Measurements from ENCODE around the gene WNT9A. TPM values are rescaled to one million over a fixed set of nuclear protein-coding genes. Genes with fewer than 3 reads are reported as not detected.

WNT9A gene
- total RNA-seq, 1 donor from 2014 or later = 0.99 TPM

GRCh38 chr1:227942021-227942715, 5.6 kb downstream of the WNT9A start:
- DNase-seq (ENCODE audit: low read depth in 2 of 2) = no peak

- no peak for DNase-seq (ENCODE audit: low read depth in 2 of 2)
These were observed 6.2 kb downstream of the WNT9A start for GRCh38 chr1:227941509-227942020.

GRCh38 chr1:227940791-227941241, 6.9 kb downstream of the WNT9A start:
- no peak for DNase-seq (ENCODE audit: low read depth in 2 of 2)

- peak in 1 of 2 donors; percentile 39 for DNase-seq (ENCODE audit: low read depth in 2 of 2)
These were observed 7.7 kb downstream of the WNT9A start for GRCh38 chr1:227939791-227940771.

GRCh38 chr1:227938911-227939790, 8.6 kb downstream of the WNT9A start:
- DNase-seq (ENCODE audit: low read depth in 2 of 2) = no peak

GRCh38 chr1:227938276-227938675, 9.5 kb downstream of the WNT9A start:
- DNase-seq (ENCODE audit: low read depth in 2 of 2) = no peak

- DNase-seq (ENCODE audit: low read depth in 2 of 2) = no peak
These were observed 9.9 kb downstream of the WNT9A start for GRCh38 chr1:227937838-227938145.

- no peak for DNase-seq (ENCODE audit: low read depth in 2 of 2)
These were observed 10.5 kb downstream of the WNT9A start for GRCh38 chr1:227937031-227937837.

GRCh38 chr1:227935826-227936225, 11.9 kb downstream of the WNT9A start:
- DNase-seq (ENCODE audit: low read depth in 2 of 2) = no peak

- DNase-seq (ENCODE audit: low read depth in 2 of 2) = peak in 1 of 2 donors; percentile 61
These were observed 13.0 kb downstream of the WNT9A start for GRCh38 chr1:227934476-227935313.

GRCh38 chr1:227929751-227930472, 17.8 kb downstream of the WNT9A start:
- DNase-seq (ENCODE audit: low read depth in 2 of 2) = no peak

GRCh38 chr1:227928811-227929375, 18.8 kb downstream of the WNT9A start:
- DNase-seq (ENCODE audit: low read depth in 2 of 2) = no peak

GRCh38 chr1:227927971-227928741, 19.6 kb downstream of the WNT9A start:
- no peak for DNase-seq (ENCODE audit: low read depth in 2 of 2)

GRCh38 chr1:227926896-227927885, 20.5 kb downstream of the WNT9A start:
- DNase-seq (ENCODE audit: low read depth in 2 of 2) = no peak

- DNase-seq (ENCODE audit: low read depth in 2 of 2) = no peak
These were observed 21.4 kb downstream of the WNT9A start for GRCh38 chr1:227926216-227926791.

- DNase-seq (ENCODE audit: low read depth in 2 of 2) = no peak
These were observed 22.0 kb downstream of the WNT9A start for GRCh38 chr1:227925582-227926198.
